ENCODE results near the gene CHRNA10. TPM values are rescaled to one million over a fixed set of nuclear protein-coding genes. Genes with fewer than 3 reads are reported as not detected.
"Not testable (repeated sequence)": the region's sequence is repeated elsewhere in the genome, so short reads cannot be mapped to it uniquely, and the experiment has no call there.

Gene CHRNA10
- total RNA-seq, 1 experiment from 2014 or later, result 3.0 TPM

DNA sequence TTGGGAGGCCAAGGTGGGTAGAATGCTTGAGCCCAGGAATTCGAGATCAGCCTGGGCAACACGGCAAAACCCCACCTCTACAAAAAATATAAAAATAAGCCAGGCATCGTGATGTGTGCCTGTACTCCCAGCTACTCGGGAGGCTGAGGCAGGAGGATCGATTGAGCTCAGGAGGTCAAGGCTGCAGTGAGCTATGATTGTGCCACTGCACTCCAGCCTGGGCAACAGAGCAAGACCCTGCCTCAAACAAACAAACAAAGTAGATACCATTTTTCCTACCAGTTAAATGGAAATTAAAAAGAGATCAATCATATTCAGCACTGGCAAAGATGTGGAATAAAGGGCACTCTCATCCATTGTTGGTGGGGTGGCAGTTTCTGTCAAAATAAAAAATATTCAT is 13.9 kb downstream of the CHRNA10 start:
- H3K27me3 ChIP-seq (ENCODE audit: insufficient read depth, low read length), result peaks cover 13% of the 10 kb centered on the region; the same call in 1 of the 2 replicates
- H3K79me2 ChIP-seq (ENCODE audit: insufficient read depth, low read length); H3K36me3 ChIP-seq (ENCODE audit: control insufficient read depth in 1 of 2, insufficient read depth in 2 of 2, low read length in 2 of 2); DNase-seq (ENCODE audit: low read depth, low spot score); H3K9me3 ChIP-seq (ENCODE audit: control insufficient read depth in 1 of 2, insufficient read depth in 1 of 2, low read depth in 1 of 2, low read length in 2 of 2); H3K4me3 ChIP-seq (replicated peaks in 1 of 2; ENCODE audit: low read depth in 1 of 2, low read length in 2 of 2); ATAC-seq; CTCF ChIA-PET; H3K9ac ChIP-seq (ENCODE audit: low read length); H3K9me2 ChIP-seq (ENCODE audit: insufficient read depth); H3K4me1 ChIP-seq (ENCODE audit: control insufficient read depth in 1 of 2, insufficient read depth in 2 of 2, low read length in 2 of 2); H2AFZ ChIP-seq (ENCODE audit: low read depth, low read length, poor library complexity, severe bottlenecking); RAD21 ChIA-PET (ENCODE audit: low non-redundant PET in 1 of 2, low total read pairs in 2 of 2, uncharacterized antibody in 2 of 2, unreplicated experiment in 2 of 2); H4K20me1 ChIP-seq (ENCODE audit: insufficient read depth); H3K27ac ChIP-seq (ENCODE audit: low read depth, low read length); intact Hi-C loops (cut with micrococcal nuclease); POLR2A ChIA-PET; BruUV-seq (replicated peaks); H3K4me2 ChIP-seq (ENCODE audit: low read length): not testable (repeated sequence)

DNA sequence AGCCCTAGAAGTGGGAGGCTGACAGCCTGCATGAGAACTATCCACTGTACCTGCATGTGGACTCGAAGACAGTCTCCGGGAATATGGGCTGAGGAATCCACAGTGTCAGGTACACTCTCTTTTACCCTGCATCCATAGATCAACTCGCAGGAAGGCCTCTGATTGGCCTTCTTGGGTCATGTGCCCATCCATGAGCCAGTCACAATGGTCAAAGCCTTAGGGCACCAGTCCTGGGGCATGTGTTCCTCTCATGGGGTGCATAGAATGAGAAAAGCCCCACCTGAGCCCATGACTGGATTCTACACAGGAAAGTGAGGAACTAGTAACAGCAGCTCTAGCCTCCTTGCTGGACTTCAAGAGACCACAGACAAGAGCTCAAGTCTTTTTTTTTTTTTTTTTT is 15.6 kb downstream of the CHRNA10 start:
- RAD21 ChIA-PET (ENCODE audit: low non-redundant PET in 1 of 2, low total read pairs in 2 of 2, uncharacterized antibody in 2 of 2, unreplicated experiment in 2 of 2), result no interaction called here
- Histone ChIP-seq H3K4me1 (ENCODE audit: control insufficient read depth in 1 of 2, insufficient read depth in 2 of 2, low read length in 2 of 2) (no peaks in the 10 kb centered on the region), H4K20me1 (ENCODE audit: insufficient read depth) (no peaks in the 10 kb centered on the region), H3K27ac (ENCODE audit: low read depth, low read length) (no peak overlapping the region), H3K9me2 (ENCODE audit: insufficient read depth) (no peaks in the 10 kb centered on the region), H3K27me3 (ENCODE audit: insufficient read depth, low read length) (peaks cover 13% of the 10 kb centered on the region; the same call in 1 of the 2 replicates), H3K9me3 (ENCODE audit: control insufficient read depth in 1 of 2, insufficient read depth in 1 of 2, low read depth in 1 of 2, low read length in 2 of 2) (no peaks in the 10 kb centered on the region), H3K9ac (ENCODE audit: low read length) (no peak overlapping the region), H3K36me3 (ENCODE audit: control insufficient read depth in 1 of 2, insufficient read depth in 2 of 2, low read length in 2 of 2) (no peaks in the 10 kb centered on the region), H3K4me3 (replicated peaks in 1 of 2; ENCODE audit: low read depth in 1 of 2, low read length in 2 of 2) (no peak overlapping the region), H2AFZ (ENCODE audit: low read depth, low read length, poor library complexity, severe bottlenecking) (no peak overlapping the region), H3K4me2 (ENCODE audit: low read length) (no peak overlapping the region), H3K79me2 (ENCODE audit: insufficient read depth, low read length) (no peaks in the 10 kb centered on the region)
- ATAC-seq (peak; percentile 73), DNase-seq (ENCODE audit: low read depth, low spot score) (no peak)
- POLR2A ChIA-PET, result no interaction called here
- no TSS peak for BruUV-seq (replicated peaks)
- intact Hi-C loops (cut with micrococcal nuclease), result no loop called here
- CTCF ChIA-PET, result no interaction called here
- no peak for TF ChIP-seq ZNF274 (IDR thresholded peaks at IDR 0.05; ENCODE audit: low read depth, low read length)
- TF ChIP-seq, protein P1, sequence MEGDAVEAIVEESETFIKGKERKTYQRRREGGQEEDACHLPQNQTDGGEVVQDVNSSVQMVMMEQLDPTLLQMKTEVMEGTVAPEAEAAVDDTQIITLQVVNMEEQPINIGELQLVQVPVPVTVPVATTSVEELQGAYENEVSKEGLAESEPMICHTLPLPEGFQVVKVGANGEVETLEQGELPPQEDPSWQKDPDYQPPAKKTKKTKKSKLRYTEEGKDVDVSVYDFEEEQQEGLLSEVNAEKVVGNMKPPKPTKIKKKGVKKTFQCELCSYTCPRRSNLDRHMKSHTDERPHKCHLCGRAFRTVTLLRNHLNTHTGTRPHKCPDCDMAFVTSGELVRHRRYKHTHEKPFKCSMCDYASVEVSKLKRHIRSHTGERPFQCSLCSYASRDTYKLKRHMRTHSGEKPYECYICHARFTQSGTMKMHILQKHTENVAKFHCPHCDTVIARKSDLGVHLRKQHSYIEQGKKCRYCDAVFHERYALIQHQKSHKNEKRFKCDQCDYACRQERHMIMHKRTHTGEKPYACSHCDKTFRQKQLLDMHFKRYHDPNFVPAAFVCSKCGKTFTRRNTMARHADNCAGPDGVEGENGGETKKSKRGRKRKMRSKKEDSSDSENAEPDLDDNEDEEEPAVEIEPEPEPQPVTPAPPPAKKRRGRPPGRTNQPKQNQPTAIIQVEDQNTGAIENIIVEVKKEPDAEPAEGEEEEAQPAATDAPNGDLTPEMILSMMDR (IDR thresholded peaks at IDR 0.05 in 2 of 3, conservative IDR thresholded peaks at IDR 0.05 in 1 of 3; ENCODE audit: borderline replicate concordance in 1 of 3, insufficient read depth in 1 of 3, low read depth in 2 of 3, low read length in 2 of 3), result no peak
- TF ChIP-seq EZH2phosphoT487 (IDR thresholded peaks at IDR 0.05; ENCODE audit: borderline replicate concordance), result no peak
- TF ChIP-seq, protein P2, sequence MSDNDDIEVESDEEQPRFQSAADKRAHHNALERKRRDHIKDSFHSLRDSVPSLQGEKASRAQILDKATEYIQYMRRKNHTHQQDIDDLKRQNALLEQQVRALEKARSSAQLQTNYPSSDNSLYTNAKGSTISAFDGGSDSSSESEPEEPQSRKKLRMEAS (IDR thresholded peaks at IDR 0.05), result no peak
- no peak for TF ChIP-seq TCF7L2 (IDR thresholded peaks at IDR 0.05; ENCODE audit: borderline replicate concordance, extremely low read depth, insufficient read depth, insufficient read length)
- no peak for TF ChIP-seq POLR2A (IDR thresholded peaks at IDR 0.05; ENCODE audit: borderline replicate concordance, extremely low read depth, insufficient read depth, insufficient read length)
- TF ChIP-seq, protein P3, sequence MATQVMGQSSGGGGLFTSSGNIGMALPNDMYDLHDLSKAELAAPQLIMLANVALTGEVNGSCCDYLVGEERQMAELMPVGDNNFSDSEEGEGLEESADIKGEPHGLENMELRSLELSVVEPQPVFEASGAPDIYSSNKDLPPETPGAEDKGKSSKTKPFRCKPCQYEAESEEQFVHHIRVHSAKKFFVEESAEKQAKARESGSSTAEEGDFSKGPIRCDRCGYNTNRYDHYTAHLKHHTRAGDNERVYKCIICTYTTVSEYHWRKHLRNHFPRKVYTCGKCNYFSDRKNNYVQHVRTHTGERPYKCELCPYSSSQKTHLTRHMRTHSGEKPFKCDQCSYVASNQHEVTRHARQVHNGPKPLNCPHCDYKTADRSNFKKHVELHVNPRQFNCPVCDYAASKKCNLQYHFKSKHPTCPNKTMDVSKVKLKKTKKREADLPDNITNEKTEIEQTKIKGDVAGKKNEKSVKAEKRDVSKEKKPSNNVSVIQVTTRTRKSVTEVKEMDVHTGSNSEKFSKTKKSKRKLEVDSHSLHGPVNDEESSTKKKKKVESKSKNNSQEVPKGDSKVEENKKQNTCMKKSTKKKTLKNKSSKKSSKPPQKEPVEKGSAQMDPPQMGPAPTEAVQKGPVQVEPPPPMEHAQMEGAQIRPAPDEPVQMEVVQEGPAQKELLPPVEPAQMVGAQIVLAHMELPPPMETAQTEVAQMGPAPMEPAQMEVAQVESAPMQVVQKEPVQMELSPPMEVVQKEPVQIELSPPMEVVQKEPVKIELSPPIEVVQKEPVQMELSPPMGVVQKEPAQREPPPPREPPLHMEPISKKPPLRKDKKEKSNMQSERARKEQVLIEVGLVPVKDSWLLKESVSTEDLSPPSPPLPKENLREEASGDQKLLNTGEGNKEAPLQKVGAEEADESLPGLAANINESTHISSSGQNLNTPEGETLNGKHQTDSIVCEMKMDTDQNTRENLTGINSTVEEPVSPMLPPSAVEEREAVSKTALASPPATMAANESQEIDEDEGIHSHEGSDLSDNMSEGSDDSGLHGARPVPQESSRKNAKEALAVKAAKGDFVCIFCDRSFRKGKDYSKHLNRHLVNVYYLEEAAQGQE (IDR thresholded peaks at IDR 0.05; ENCODE audit: low read depth), result no peak
- no peak for TF ChIP-seq RAD21 (IDR thresholded peaks at IDR 0.05; ENCODE audit: low read depth)
- TF ChIP-seq POLR2AphosphoS5 (IDR thresholded peaks at IDR 0.05; ENCODE audit: low read depth, low read length), result no peak
- TF ChIP-seq EZH2 (IDR thresholded peaks at IDR 0.05), result no peak
- TF ChIP-seq FOSL1 (IDR thresholded peaks at IDR 0.05; ENCODE audit: low read depth), result no peak
- TF ChIP-seq CEBPB (IDR thresholded peaks at IDR 0.05; ENCODE audit: low read depth), result no peak
- TF ChIP-seq, protein P4, sequence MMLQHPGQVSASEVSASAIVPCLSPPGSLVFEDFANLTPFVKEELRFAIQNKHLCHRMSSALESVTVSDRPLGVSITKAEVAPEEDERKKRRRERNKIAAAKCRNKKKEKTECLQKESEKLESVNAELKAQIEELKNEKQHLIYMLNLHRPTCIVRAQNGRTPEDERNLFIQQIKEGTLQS (IDR thresholded peaks at IDR 0.05), result no peak
- TF ChIP-seq SP1 (IDR thresholded peaks at IDR 0.05; ENCODE audit: low read depth), result no peak

All from HCT116 (cell line).